BLaER1 (cell line): ENCODE results near the gene DBH.

Experiments
- H3K27ac ChIP-seq: shearing (Covaris generic); formaldehyde crosslinking; 2 replicates; pipeline ENCODE4 v1.8.1; 2022
- H3K27me3 ChIP-seq: shearing (Covaris generic); formaldehyde crosslinking; 2 replicates; pipeline ENCODE4 v1.8.1; 2022
- H3K36me3 ChIP-seq: shearing (Covaris generic); formaldehyde crosslinking; 2 replicates; pipeline ENCODE4 v1.8.1; 2022
- H3K4me1 ChIP-seq: shearing (Covaris generic); formaldehyde crosslinking; 2 replicates; pipeline ENCODE4 v1.8.1; 2022
- H3K4me2 ChIP-seq: shearing (Covaris generic); formaldehyde crosslinking; 2 replicates; pipeline ENCODE4 v1.8.1; 2022
- H3K4me3 ChIP-seq: shearing (Covaris generic); formaldehyde crosslinking; 2 replicates; pipeline ENCODE4 v1.8.1; 2022
- H3K9ac ChIP-seq: shearing (Covaris generic); formaldehyde crosslinking; 2 replicates; pipeline ENCODE4 v1.8.1; 2022
- H3K9me3 ChIP-seq: shearing (Covaris generic); formaldehyde crosslinking; 2 replicates; pipeline ENCODE4 v1.8.1; 2022
- H4K20me1 ChIP-seq: shearing (Covaris generic); formaldehyde crosslinking; 2 replicates; pipeline ENCODE4 v1.8.1; 2022
- Cebpa-rat ChIP-seq: shearing (Covaris generic); IDR thresholded peaks from 2 replicates; pipeline ENCODE4 v1.8.1; 2022

Gene DBH

GRCh38 chr9:133649194-133649593 is 13.0 kb downstream of the DBH start:
- Histone ChIP-seq H3K4me1 (peaks cover 24% of the 10 kb centered on the region), H3K36me3 (no peaks in the 10 kb centered on the region), H3K27me3 (0 out of 2 replicates have a peak, but pooled peaks cover 4% of the 10 kb centered on the region), H4K20me1 (no peaks in the 10 kb centered on the region), H3K4me2 (no peak overlapping the region), H3K9me3 (no peaks in the 10 kb centered on the region), H3K9ac (no peak overlapping the region), H3K4me3 (no peak overlapping the region), H3K27ac (no peak overlapping the region)
- no peak for TF ChIP-seq Cebpa-rat

GRCh38 chr9:133650026-133650425 is 13.9 kb downstream of the DBH start:
- no peak for TF ChIP-seq Cebpa-rat
- H3K4me3 ChIP-seq: no peak overlapping the region
- no peak overlapping the region for H3K4me2 ChIP-seq
- no peaks in the 10 kb centered on the region for H4K20me1 ChIP-seq
- no peak overlapping the region for H3K27ac ChIP-seq
- no peaks in the 10 kb centered on the region for H3K36me3 ChIP-seq
- H3K9me3 ChIP-seq: no peaks in the 10 kb centered on the region
- no peak overlapping the region for H3K9ac ChIP-seq
- peaks cover 16% of the 10 kb centered on the region for H3K4me1 ChIP-seq
- peaks cover 9% of the 10 kb centered on the region; the same call in 1 of the 2 replicates for H3K27me3 ChIP-seq

GRCh38 chr9:133653638-133654037 is 17.5 kb downstream of the DBH start:
- H3K4me1 ChIP-seq: peaks cover 22% of the 10 kb centered on the region
- H3K27me3 ChIP-seq: peaks cover 21% of the 10 kb centered on the region; the same call in 1 of the 2 replicates
- no peak for TF ChIP-seq Cebpa-rat
- H3K9me3 ChIP-seq: no peaks in the 10 kb centered on the region
- no peak overlapping the region for H3K4me2 ChIP-seq
- H3K27ac ChIP-seq: no peak overlapping the region
- no peaks in the 10 kb centered on the region for H4K20me1 ChIP-seq
- H3K9ac ChIP-seq: no peak overlapping the region
- no peaks in the 10 kb centered on the region for H3K36me3 ChIP-seq
- H3K4me3 ChIP-seq: no peak overlapping the region

GRCh38 chr9:133654736-133655657 is 18.8 kb downstream of the DBH start:
- Histone ChIP-seq H3K27me3 (peaks cover 21% of the 10 kb centered on the region; the same call in 1 of the 2 replicates), H3K9ac (no peak overlapping the region), H3K4me3 (no peak overlapping the region), H3K9me3 (no peaks in the 10 kb centered on the region), H3K4me1 (peaks cover 35% of the 10 kb centered on the region), H3K4me2 (no peak overlapping the region), H4K20me1 (no peaks in the 10 kb centered on the region), H3K27ac (no peak overlapping the region), H3K36me3 (no peaks in the 10 kb centered on the region)
- no peak for TF ChIP-seq Cebpa-rat

- no peak overlapping the region for H3K9ac ChIP-seq
- peaks cover 41% of the 10 kb centered on the region for H3K4me1 ChIP-seq
- H3K36me3 ChIP-seq: no peaks in the 10 kb centered on the region
- no peak overlapping the region for H3K4me3 ChIP-seq
- H3K9me3 ChIP-seq: no peaks in the 10 kb centered on the region
- H3K27ac ChIP-seq: no peak overlapping the region
- H3K27me3 ChIP-seq: peaks cover 21% of the 10 kb centered on the region; the same call in 1 of the 2 replicates
- no peak overlapping the region for H3K4me2 ChIP-seq
- TF ChIP-seq Cebpa-rat: no peak
- no peaks in the 10 kb centered on the region for H4K20me1 ChIP-seq
Measured at GRCh38 chr9:133655701-133656100, 19.5 kb downstream of the DBH start.

GRCh38 chr9:133656211-133657119 is 20.3 kb downstream of the DBH start:
- H3K4me1 ChIP-seq: peaks cover 41% of the 10 kb centered on the region
- H4K20me1 ChIP-seq: no peaks in the 10 kb centered on the region
- no peaks in the 10 kb centered on the region for H3K9me3 ChIP-seq
- no peak overlapping the region for H3K27ac ChIP-seq
- peaks cover 21% of the 10 kb centered on the region; the same call in 1 of the 2 replicates for H3K27me3 ChIP-seq
- TF ChIP-seq Cebpa-rat: no peak
- no peak overlapping the region for H3K9ac ChIP-seq
- peak overlapping the region; percentile 47 for H3K4me2 ChIP-seq
- no peaks in the 10 kb centered on the region for H3K36me3 ChIP-seq
- H3K4me3 ChIP-seq: no peak overlapping the region

GRCh38 chr9:133657120-133657661 is 21.0 kb downstream of the DBH start:
- Histone ChIP-seq H3K27me3 (peaks cover 21% of the 10 kb centered on the region; the same call in 1 of the 2 replicates), H3K4me3 (no peak overlapping the region)

GRCh38 chr9:133658442-133659431 is 22.6 kb downstream of the DBH start:
- H3K4me1 ChIP-seq: peaks cover 32% of the 10 kb centered on the region
- no peak for TF ChIP-seq Cebpa-rat
- no peak overlapping the region for H3K9ac ChIP-seq
- peak overlapping the region; percentile 2; the same call in 1 of the 2 replicates for H3K4me2 ChIP-seq
- H3K27ac ChIP-seq: no peak overlapping the region
- H3K4me3 ChIP-seq: no peak overlapping the region
- H3K9me3 ChIP-seq: no peaks in the 10 kb centered on the region
- H3K36me3 ChIP-seq: peaks cover 8% of the 10 kb centered on the region; the same call in 1 of the 2 replicates
- H3K27me3 ChIP-seq: peaks cover 17% of the 10 kb centered on the region; the same call in 1 of the 2 replicates
- no peaks in the 10 kb centered on the region for H4K20me1 ChIP-seq

More at GRCh38 chr9:133657120-133657661, 21.0 kb downstream of the DBH start:
- Histone ChIP-seq H4K20me1 (no peaks in the 10 kb centered on the region), H3K36me3 (no peaks in the 10 kb centered on the region), H3K9ac (no peak overlapping the region), H3K4me1 (peaks cover 40% of the 10 kb centered on the region), H3K9me3 (no peaks in the 10 kb centered on the region), H3K27ac (no peak overlapping the region), H3K4me2 (peak overlapping the region; percentile 47)
- no peak for TF ChIP-seq Cebpa-rat
